DLD1 (cell line): ENCODE data around the gene SPIN2A.
"Not testable (repeated sequence)": the region's sequence is repeated elsewhere in the genome, so short reads cannot be mapped to it uniquely, and the experiment has no call there.

ENCODE experiments used
- in situ Hi-C: cut with HindIII; loops from 2 replicates; pipeline ENCODE4 v1.10.0; 2017; ENCODE audit warnings: low sequenced_read_pairs

SPIN2A gene

GRCh38 chrX:57103489-57103888, 33.7 kb downstream of the SPIN2A start:
- in situ Hi-C loops = no loop called here

- in situ Hi-C loops = not testable (repeated sequence)
Observed at GRCh38 chrX:57102918-57103317, 34.3 kb downstream of the SPIN2A start.
